Transverse colon (tissue), 3 donors: Measurements from ENCODE around the gene RAB3GAP2.

Experiments used
- POLR2A ChIP-seq: fragments of 450-650 bp; IDR thresholded peaks from one replicate; pipeline ENCODE4 v1.6.1; 2016; ENCODE audit warnings: antibody characterized with exemption, mild to moderate bottlenecking, moderate library complexity
- TF ChIP-seq, protein P1 (sequence below), 5 experiments: fragments of 200-600 bp in 3 of 5; fragments of 450-650 bp in 2 of 5; sonication (generic) in 3 of 5; IDR thresholded peaks; 1 replicate in 2 of 5; 2 replicates in 3 of 5; pipeline ENCODE4 v1.5.1; 2016 to 2017; ENCODE audit warnings: antibody characterized with exemption in 5 of 5, inconsistent platforms in 3 of 5, mild to moderate bottlenecking in 2 of 5, moderate library complexity in 1 of 5

- TF ChIP-seq POLR2A, result no peak
- TF ChIP-seq, protein P1, sequence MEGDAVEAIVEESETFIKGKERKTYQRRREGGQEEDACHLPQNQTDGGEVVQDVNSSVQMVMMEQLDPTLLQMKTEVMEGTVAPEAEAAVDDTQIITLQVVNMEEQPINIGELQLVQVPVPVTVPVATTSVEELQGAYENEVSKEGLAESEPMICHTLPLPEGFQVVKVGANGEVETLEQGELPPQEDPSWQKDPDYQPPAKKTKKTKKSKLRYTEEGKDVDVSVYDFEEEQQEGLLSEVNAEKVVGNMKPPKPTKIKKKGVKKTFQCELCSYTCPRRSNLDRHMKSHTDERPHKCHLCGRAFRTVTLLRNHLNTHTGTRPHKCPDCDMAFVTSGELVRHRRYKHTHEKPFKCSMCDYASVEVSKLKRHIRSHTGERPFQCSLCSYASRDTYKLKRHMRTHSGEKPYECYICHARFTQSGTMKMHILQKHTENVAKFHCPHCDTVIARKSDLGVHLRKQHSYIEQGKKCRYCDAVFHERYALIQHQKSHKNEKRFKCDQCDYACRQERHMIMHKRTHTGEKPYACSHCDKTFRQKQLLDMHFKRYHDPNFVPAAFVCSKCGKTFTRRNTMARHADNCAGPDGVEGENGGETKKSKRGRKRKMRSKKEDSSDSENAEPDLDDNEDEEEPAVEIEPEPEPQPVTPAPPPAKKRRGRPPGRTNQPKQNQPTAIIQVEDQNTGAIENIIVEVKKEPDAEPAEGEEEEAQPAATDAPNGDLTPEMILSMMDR (IDR thresholded peaks at IDR 0.05), result no peak
Observed at GRCh38 chr1:220290140-220290761, 18.0 kb upstream of the RAB3GAP2 start.
